Ovary (tissue), 3 donors: Measurements from ENCODE around the gene UST.

Experiments
- CTCF ChIP-seq, 3 donors: fragments of 450-650 bp in 2 of 3; fragments of 200-600 bp in 1 of 3; IDR thresholded peaks; one replicate each; pipeline versions ENCODE4 v1.5.1 to v1.8.0; 2016 to 2022; ENCODE audit warnings: antibody characterized with exemption in 3 of 3, mild to moderate bottlenecking in 1 of 3
- POLR2A ChIP-seq: fragments of 450-650 bp; IDR thresholded peaks from one replicate; pipeline ENCODE4 v1.6.1; 2017; ENCODE audit warnings: antibody characterized with exemption, mild to moderate bottlenecking, moderate library complexity
- donor health status: DM: no; HTN: no; CAD: no.

- TF ChIP-seq CTCF (IDR thresholded peaks at IDR 0.05) (no peak), POLR2A (no peak)
Measured at GRCh38 chr6:148887181-148887580, 140.4 kb downstream of the UST start.
